GM12892 (cell line): ENCODE results near the gene MYO7A.

Experiments used
- POLR2A ChIP-seq: IDR thresholded peaks from 2 replicates; pipeline ENCODE4 v1.6.1; 2011; ENCODE audit warnings: low read depth, low read length, control low read depth
- POLR2AphosphoS5 ChIP-seq: IDR thresholded peaks from 2 replicates; pipeline ENCODE4 v1.6.1; 2011; ENCODE audit warnings: low read depth, low read length, control low read depth

GRCh38 chr11:77171885-77172665 is 44.0 kb downstream of the MYO7A start:
- TF ChIP-seq POLR2AphosphoS5, result no peak
- TF ChIP-seq POLR2A, result no peak
